ENCODE measurements around the gene ADCK1.

- TF ChIP-seq CTCF (IDR thresholded peaks at IDR 0.05 in 4 of 5, conservative IDR thresholded peaks at IDR 0.05 in 1 of 5) (no peak), POLR2A (IDR thresholded peaks at IDR 0.05) (no peak)
Observed at GRCh38 chr14:77861201-77861600, 61.3 kb downstream of the ADCK1 start.
